CD14-positive monocyte (primary cell): Measurements from ENCODE around the gene ANKRD27. TPM values are rescaled to one million over a fixed set of nuclear protein-coding genes. Genes with fewer than 3 reads are reported as not detected.

ENCODE experiments used
- DNase-seq, 3 donors: peaks; one replicate each; pipeline ENCODE4 v3.0.0-alpha.2; 2011 to 2022
- H2AFZ ChIP-seq: 2 replicates; pipeline ENCODE4 v1.6.0; 2012; ENCODE audit warnings: mild to moderate bottlenecking, low read depth, low read length, inconsistent platforms; ENCODE audit not compliant: insufficient read depth, poor library complexity, severe bottlenecking
- H3K27ac ChIP-seq, 2 donors: 1 replicate in 1 of 2; 2 replicates in 1 of 2; pipeline ENCODE4 v1.5.1; 2012 to 2013; ENCODE audit warnings: low read length in 2 of 2, control low read depth in 1 of 2, inconsistent platforms in 1 of 2, low read depth in 1 of 2, mild to moderate bottlenecking in 1 of 2
- H3K27me3 ChIP-seq, 2 donors: one replicate each; pipeline versions ENCODE4 v1.6.0 to v1.6.1; 2011 to 2013; ENCODE audit warnings: low read length in 2 of 2; ENCODE audit not compliant: control insufficient read depth in 2 of 2, insufficient read depth in 2 of 2
- H3K36me3 ChIP-seq, 2 donors: replicated peaks in 1 of 2; 1 replicate in 1 of 2; 2 replicates in 1 of 2; pipeline versions ENCODE4 v1.5.1 to v1.6.1; 2012 to 2013; ENCODE audit warnings: low read length in 2 of 2, control low read depth in 1 of 2, inconsistent platforms in 1 of 2, mild to moderate bottlenecking in 1 of 2; ENCODE audit not compliant: insufficient read depth in 2 of 2, control insufficient read depth in 1 of 2
- H3K4me1 ChIP-seq, 2 donors: 1 replicate in 1 of 2; 2 replicates in 1 of 2; pipeline versions ENCODE4 v1.5.1 to v1.6.1; 2012 to 2013; ENCODE audit warnings: low read length in 2 of 2, control low read depth in 1 of 2, inconsistent platforms in 1 of 2, mild to moderate bottlenecking in 1 of 2, moderate library complexity in 1 of 2; ENCODE audit not compliant: insufficient read depth in 2 of 2, control insufficient read depth in 1 of 2
- H3K4me2 ChIP-seq: replicated peaks from 2 replicates; pipeline ENCODE3; 2012; ENCODE audit warnings: low read length, moderate library complexity, mild to moderate bottlenecking; ENCODE audit not compliant: poor library complexity, severe bottlenecking; ENCODE audit errors: extremely low read depth
- H3K4me3 ChIP-seq, 3 experiments: fragments of 200-600 bp in 1 of 3; sonication (generic) in 1 of 3; replicated peaks in 1 of 3; 1 replicate in 2 of 3; 2 replicates in 1 of 3; pipeline ENCODE4 v1.5.1; 2011 to 2013; ENCODE audit warnings: low read length in 3 of 3, mild to moderate bottlenecking in 3 of 3, control low read depth in 2 of 3, low read depth in 2 of 3, inconsistent platforms in 1 of 3, moderate library complexity in 1 of 3
- H3K79me2 ChIP-seq: 2 replicates; pipeline ENCODE4 v1.6.0; 2012; ENCODE audit warnings: mild to moderate bottlenecking, control low read depth, inconsistent platforms, low read length, moderate library complexity; ENCODE audit not compliant: insufficient read depth
- H3K9ac ChIP-seq: 2 replicates; pipeline ENCODE4 v1.6.0; 2017; ENCODE audit warnings: low read length, mild to moderate bottlenecking; ENCODE audit not compliant: insufficient read depth, poor library complexity, severe bottlenecking
- H3K9me3 ChIP-seq, 2 donors: replicated peaks in 1 of 2; 1 replicate in 1 of 2; 2 replicates in 1 of 2; pipeline versions ENCODE4 v1.5.1 to v1.6.1; 2012 to 2013; ENCODE audit warnings: low read length in 2 of 2, control low read depth in 1 of 2; ENCODE audit not compliant: control insufficient read depth in 1 of 2, insufficient read depth in 1 of 2
- H4K20me1 ChIP-seq: 2 replicates; pipeline ENCODE4 v1.6.0; 2012; ENCODE audit warnings: mild to moderate bottlenecking, low read length, control low read depth, moderate library complexity; ENCODE audit not compliant: insufficient read depth
- H3K27ac Mint-ChIP-seq, 7 donors: one replicate each; pipeline ENCODE4 v1.8.0; 2020; ENCODE audit warnings: mild to moderate bottlenecking in 7 of 7, mixed read lengths in 7 of 7, moderate library complexity in 6 of 7, inconsistent platforms in 2 of 7
- H3K27me3 Mint-ChIP-seq, 3 donors: one replicate each; pipeline ENCODE4 v1.8.0; 2021 to 2022; ENCODE audit warnings: low read depth in 3 of 3, mild to moderate bottlenecking in 3 of 3, mixed read lengths in 3 of 3, moderate library complexity in 3 of 3, inconsistent platforms in 1 of 3
- H3K36me3 Mint-ChIP-seq, 2 donors: one replicate each; pipeline ENCODE4 v1.8.0; 2020; ENCODE audit warnings: mixed read lengths in 2 of 2, inconsistent platforms in 1 of 2, mild to moderate bottlenecking in 1 of 2
- H3K4me1 Mint-ChIP-seq: one replicate; pipeline ENCODE4 v1.8.0; 2020; ENCODE audit warnings: mild to moderate bottlenecking, mixed read lengths
- H3K4me3 Mint-ChIP-seq, 2 donors: one replicate each; pipeline ENCODE4 v1.8.0; 2020; ENCODE audit warnings: mild to moderate bottlenecking in 2 of 2, mixed read lengths in 2 of 2, moderate library complexity in 1 of 2
- H3K9me3 Mint-ChIP-seq, 7 donors: one replicate each; pipeline ENCODE4 v1.8.0; 2020 to 2022; ENCODE audit warnings: mixed read lengths in 7 of 7, mild to moderate bottlenecking in 6 of 7, moderate library complexity in 6 of 7, inconsistent platforms in 2 of 7
- WGBS: methylation state at CpG from one replicate; pipeline ENCODE4 v1.1.5; 2013; ENCODE audit warnings: missing lambda C conversion rate; ENCODE audit not compliant: insufficient coverage; 5-methylcytosine and 5-hydroxymethylcytosine counted together
- intact Hi-C, 2 donors: fragments of 100-400 bp; cut with micrococcal nuclease; formaldehyde crosslinking; loops; one replicate each; pipeline versions ENCODE4 v1.15.0 to v1.15.1; 2023
- polyA plus RNA-seq, 3 donors: library from polyadenylated mRNA; depleted of rRNA in 1 of 3; unstranded in 2 of 3; stranded (reverse) in 1 of 3; fragments of 300-500 nt in 2 of 3; fragments of >200 nt in 1 of 3; fragmentation: Illumina TruSeq in 2 of 3; gene quantifications; 1 replicate in 2 of 3; 2 replicates in 1 of 3; pipeline ENCODE4 v1.2.3, GENCODE V29; 2012 to 2021
- TF ChIP-seq, protein P1 (sequence below): fragments of 200-600 bp; IDR thresholded peaks from one replicate; pipeline ENCODE4 v1.8.0; 2022; ENCODE audit warnings: antibody characterized with exemption, mild to moderate bottlenecking

Gene ANKRD27
- polyA plus RNA-seq, 3 donors, result 8.7 to 17.5 (median 14.5) TPM

DNA sequence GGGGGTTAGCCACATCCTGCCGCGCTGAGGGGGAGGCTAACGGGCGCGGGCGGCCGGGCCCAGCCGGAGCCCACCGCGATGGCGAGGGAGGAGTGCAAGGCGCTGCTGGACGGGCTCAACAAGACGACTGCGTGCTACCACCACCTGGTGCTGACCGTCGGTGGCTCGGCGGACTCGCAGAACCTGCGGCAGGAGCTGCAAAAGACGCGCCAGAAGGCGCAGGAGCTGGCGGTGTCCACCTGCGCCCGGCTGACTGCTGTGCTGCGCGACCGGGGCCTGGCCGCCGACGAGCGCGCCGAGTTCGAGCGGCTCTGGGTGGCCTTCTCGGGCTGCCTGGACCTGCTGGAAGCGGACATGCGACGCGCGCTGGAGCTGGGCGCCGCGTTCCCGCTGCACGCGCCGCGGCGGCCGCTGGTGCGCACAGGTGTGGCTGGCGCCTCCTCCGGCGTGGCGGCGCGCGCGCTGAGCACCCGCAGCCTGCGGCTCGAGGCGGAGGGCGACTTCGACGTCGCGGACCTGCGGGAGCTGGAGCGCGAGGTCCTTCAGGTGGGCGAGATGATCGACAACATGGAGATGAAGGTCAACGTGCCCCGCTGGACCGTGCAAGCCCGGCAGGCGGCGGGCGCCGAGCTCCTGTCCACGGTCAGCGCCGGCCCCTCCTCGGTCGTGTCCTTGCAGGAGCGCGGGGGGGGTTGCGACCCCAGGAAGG is 1.4 kb upstream of the ANKRD27 start:
- TF ChIP-seq, protein P1, sequence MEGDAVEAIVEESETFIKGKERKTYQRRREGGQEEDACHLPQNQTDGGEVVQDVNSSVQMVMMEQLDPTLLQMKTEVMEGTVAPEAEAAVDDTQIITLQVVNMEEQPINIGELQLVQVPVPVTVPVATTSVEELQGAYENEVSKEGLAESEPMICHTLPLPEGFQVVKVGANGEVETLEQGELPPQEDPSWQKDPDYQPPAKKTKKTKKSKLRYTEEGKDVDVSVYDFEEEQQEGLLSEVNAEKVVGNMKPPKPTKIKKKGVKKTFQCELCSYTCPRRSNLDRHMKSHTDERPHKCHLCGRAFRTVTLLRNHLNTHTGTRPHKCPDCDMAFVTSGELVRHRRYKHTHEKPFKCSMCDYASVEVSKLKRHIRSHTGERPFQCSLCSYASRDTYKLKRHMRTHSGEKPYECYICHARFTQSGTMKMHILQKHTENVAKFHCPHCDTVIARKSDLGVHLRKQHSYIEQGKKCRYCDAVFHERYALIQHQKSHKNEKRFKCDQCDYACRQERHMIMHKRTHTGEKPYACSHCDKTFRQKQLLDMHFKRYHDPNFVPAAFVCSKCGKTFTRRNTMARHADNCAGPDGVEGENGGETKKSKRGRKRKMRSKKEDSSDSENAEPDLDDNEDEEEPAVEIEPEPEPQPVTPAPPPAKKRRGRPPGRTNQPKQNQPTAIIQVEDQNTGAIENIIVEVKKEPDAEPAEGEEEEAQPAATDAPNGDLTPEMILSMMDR, result no peak
- Histone ChIP-seq H3K27ac (no peak overlapping the region), H3K9ac (no peak overlapping the region), H3K27me3 (peaks cover 21 to 29% of the 10 kb centered on the region in 2 donors), H4K20me1 (peaks cover 31% of the 10 kb centered on the region), H3K4me1 (peaks cover 37 to 52% of the 10 kb centered on the region in 2 donors), H2AFZ (peak overlapping the region; percentile 94), H3K4me3 (peak overlapping the region; percentile 43 to 95 (median 87)), H3K9me3 (peaks cover 0 to 6% of the 10 kb centered on the region in 2 donors), H3K36me3 (no peaks in the 10 kb centered on the region), H3K4me2 (peak overlapping the region; percentile 94), H3K79me2 (peaks cover 35% of the 10 kb centered on the region)
- peak overlapping the region; percentile 79 to 86 for H3K4me3 Mint-ChIP-seq
- no peak for DNase-seq
- H3K27me3 Mint-ChIP-seq, result peaks cover 33 to 45% (median 37%) of the 10 kb centered on the region in 3 donors
- H3K27ac Mint-ChIP-seq, result no peak overlapping the region
- H3K36me3 Mint-ChIP-seq, result peaks cover 5 to 10% of the 10 kb centered on the region in 2 donors
- intact Hi-C loops, result loop anchor here (10.0 kb wide), 1 partner anchor 272 kb away; the partner anchor contains the start of gene DPY19L3 (in 2 of the 2)
- H3K9me3 Mint-ChIP-seq, result peaks cover 0 to 9% (median 0%) of the 10 kb centered on the region in 7 donors
- H3K4me1 Mint-ChIP-seq, result peaks cover 42% of the 10 kb centered on the region
- 5% methylated on average over 93 of the region's 93 CpGs for WGBS

DNA sequence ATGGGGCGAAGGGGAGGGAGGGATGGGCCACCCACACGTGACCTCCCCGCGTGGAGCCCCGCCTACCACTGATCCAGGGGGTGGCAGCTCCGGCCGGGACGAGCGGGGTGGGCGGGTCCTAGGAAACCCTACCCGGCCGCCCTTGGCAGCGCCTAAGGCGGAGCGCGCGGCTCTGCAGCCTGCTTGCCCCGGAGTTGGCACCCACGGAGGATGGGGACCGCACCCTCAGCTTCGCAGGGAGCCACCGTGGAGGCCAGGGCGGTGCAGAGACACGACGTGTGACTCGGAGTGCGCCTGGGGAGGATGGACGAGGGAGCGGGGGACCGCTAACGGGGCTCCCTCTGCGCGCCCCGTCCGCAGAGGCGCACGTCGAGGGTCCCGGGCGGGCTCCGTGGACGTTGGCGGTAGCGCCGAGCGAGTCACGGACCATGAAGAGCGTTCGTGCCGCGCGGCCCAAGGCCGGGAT is 773 bp upstream of the ANKRD27 start, which contains the start of gene RGS9BP:
Gene RGS9BP (plus strand): TSS at position 129 of the 466 bp plus-strand sequence. CDS start 416 bp downstream, outside the sequence.
- intact Hi-C loops, result loop anchor here (2.0 to 10.0 kb wide), 2 partner anchors 15 to 271 kb away; partner anchors contain the start of genes DPY19L3 (in 2 of the 2) and NUDT19 (in 1 of the 2)
- peaks cover 42% of the 10 kb centered on the region for H3K4me1 Mint-ChIP-seq
- H3K27me3 Mint-ChIP-seq, result peaks cover 33 to 45% (median 37%) of the 10 kb centered on the region in 3 donors
- DNase-seq, result peak; percentile 52 to 59 (median 57)
- Histone ChIP-seq H2AFZ (peak within 1 kb of the TSS; percentile 94), H3K9me3 (peaks cover 0 to 6% of the 10 kb centered on the region in 2 donors), H4K20me1 (peaks cover 37% of the 10 kb centered on the region), H3K4me2 (peak within 1 kb of the TSS; percentile 94), H3K27ac (peak within 1 kb of the TSS; percentile 50 to 82), H3K79me2 (peaks cover 41% of the 10 kb centered on the region), H3K27me3 (peaks cover 21 to 29% of the 10 kb centered on the region in 2 donors), H3K9ac (peak within 1 kb of the TSS; percentile 75), H3K4me3 (peak within 1 kb of the TSS; percentile 76 to 95 (median 87)), H3K4me1 (peaks cover 38 to 53% of the 10 kb centered on the region in 2 donors), H3K36me3 (no peaks in the 10 kb centered on the region)
- peaks cover 0 to 9% (median 0%) of the 10 kb centered on the region in 7 donors for H3K9me3 Mint-ChIP-seq
- TF ChIP-seq, protein P1, result no peak
- H3K4me3 Mint-ChIP-seq, result peak within 1 kb of the TSS; percentile 79 to 86
- peaks cover 5 to 10% of the 10 kb centered on the region in 2 donors for H3K36me3 Mint-ChIP-seq
- H3K27ac Mint-ChIP-seq, result peak within 1 kb of the TSS in 5 of 7 donors; percentile 6 to 80 (median 53)
- WGBS, result 4% methylated on average over 53 of the region's 53 CpGs
